MM.1S (cell line): ENCODE measurements around the gene SPRED1.

Experiments used
- DNase-seq: peaks from one replicate; pipeline ENCODE4 v3.0.0-alpha.2; 2015
- H2AFZ ChIP-seq: fragments of 300-600 bp; sonication (generic); 2 replicates; pipeline ENCODE4 v1.6.0; 2016; ENCODE audit warnings: antibody characterized with exemption, low read length
- H3F3A ChIP-seq: fragments of 300-600 bp; sonication (generic); 2 replicates; pipeline ENCODE4 v1.6.1; 2016; ENCODE audit warnings: mild to moderate bottlenecking, antibody characterized with exemption, low read length, moderate library complexity, mixed read lengths; ENCODE audit not compliant: insufficient read depth
- H3K27ac ChIP-seq: fragments of 300-600 bp; sonication (generic); 2 replicates; pipeline ENCODE4 v1.5.1; 2016; ENCODE audit warnings: mild to moderate bottlenecking, low read length
- H3K27me3 ChIP-seq: fragments of 300-600 bp; sonication (generic); replicated peaks from 2 replicates; pipeline ENCODE4 v1.6.0; 2016; ENCODE audit warnings: low read length; ENCODE audit not compliant: insufficient read depth
- H3K36me3 ChIP-seq: fragments of 300-600 bp; sonication (generic); replicated peaks from 2 replicates; pipeline ENCODE4 v1.6.1; 2016; ENCODE audit warnings: mild to moderate bottlenecking, low read length, mixed read lengths; ENCODE audit not compliant: insufficient read depth
- H3K4me1 ChIP-seq: fragments of 300-600 bp; sonication (generic); 2 replicates; pipeline ENCODE4 v1.6.1; 2016; ENCODE audit warnings: low read length, mixed read lengths
- H3K4me2 ChIP-seq: fragments of 300-600 bp; sonication (generic); 2 replicates; pipeline ENCODE4 v1.6.0; 2016; ENCODE audit warnings: low read depth, low read length
- H3K4me3 ChIP-seq: fragments of 300-600 bp; sonication (generic); 2 replicates; pipeline ENCODE4 v1.5.1; 2016; ENCODE audit warnings: low read length, mixed read lengths
- H3K79me2 ChIP-seq: fragments of 300-600 bp; sonication (generic); 2 replicates; pipeline ENCODE4 v1.6.1; 2016; ENCODE audit warnings: mixed run types, low read length, mixed read lengths
- H3K9ac ChIP-seq: fragments of 300-600 bp; sonication (generic); 2 replicates; pipeline ENCODE4 v1.6.1; 2016; ENCODE audit warnings: low read length, mixed read lengths
- H3K9me2 ChIP-seq: fragments of 300-600 bp; sonication (generic); replicated peaks from 2 replicates; pipeline ENCODE4 v1.6.1; 2016; ENCODE audit warnings: mild to moderate bottlenecking, low read length, mixed read lengths; ENCODE audit not compliant: insufficient read depth
- H3K9me3 ChIP-seq: fragments of 300-600 bp; sonication (generic); replicated peaks from 2 replicates; pipeline ENCODE4 v1.6.1; 2016; ENCODE audit warnings: mild to moderate bottlenecking, low read length, mixed read lengths; ENCODE audit not compliant: insufficient read depth
- H4K20me1 ChIP-seq: fragments of 300-600 bp; sonication (generic); 2 replicates; pipeline ENCODE4 v1.6.1; 2016; ENCODE audit warnings: mild to moderate bottlenecking, low read length, moderate library complexity, mixed read lengths; ENCODE audit not compliant: insufficient read depth
- CTCF ChIP-seq: fragments of 300-600 bp; sonication (generic); IDR thresholded peaks from 2 replicates; pipeline ENCODE4 v1.5.1; 2016; ENCODE audit warnings: antibody characterized with exemption, low read length, mixed read lengths
- EZH2 ChIP-seq: fragments of 300-600 bp; sonication (generic); optimal IDR thresholded peaks from 2 replicates; pipeline ENCODE3; 2017; ENCODE audit warnings: low read depth, mild to moderate bottlenecking, antibody characterized with exemption, low read length, mixed read lengths
- EZH2phosphoT487 ChIP-seq: fragments of 300-600 bp; sonication (generic); IDR thresholded peaks from 2 replicates; pipeline ENCODE4 v1.6.1; 2018; ENCODE audit warnings: antibody characterized with exemption, low read length

The SPRED1 gene

GRCh38 chr15:38297623-38298388, 45.2 kb downstream of the SPRED1 start:
- Histone ChIP-seq H3K4me3 (no peak overlapping the region), H2AFZ (no peak overlapping the region), H3K9me3 (no peaks in the 10 kb centered on the region), H3K79me2 (peaks cover 63% of the 10 kb centered on the region), H3F3A (no peaks in the 10 kb centered on the region), H3K36me3 (0 out of 2 replicates have a peak, but pooled peaks cover 4% of the 10 kb centered on the region), H4K20me1 (no peaks in the 10 kb centered on the region), H3K27me3 (no peaks in the 10 kb centered on the region), H3K4me1 (no peaks in the 10 kb centered on the region), H3K9me2 (no peaks in the 10 kb centered on the region), H3K9ac (no peak overlapping the region), H3K4me2 (no peak overlapping the region), H3K27ac (no peak overlapping the region)
- DNase-seq, result no peak
- TF ChIP-seq CTCF (no peak), EZH2 (no peak), EZH2phosphoT487 (no peak)

- H3K4me1 ChIP-seq, result no peaks in the 10 kb centered on the region
Measured at GRCh38 chr15:38299216-38299615, 46.6 kb downstream of the SPRED1 start.

GRCh38 chr15:38300395-38300794, 47.8 kb downstream of the SPRED1 start:
- H3K9me2 ChIP-seq, result no peaks in the 10 kb centered on the region
- no peaks in the 10 kb centered on the region for H3K4me1 ChIP-seq
- H3F3A ChIP-seq, result no peaks in the 10 kb centered on the region
- H3K9ac ChIP-seq, result no peak overlapping the region
- no peak overlapping the region for H2AFZ ChIP-seq
- no peaks in the 10 kb centered on the region for H4K20me1 ChIP-seq
- 0 out of 2 replicates have a peak, but pooled peaks cover 4% of the 10 kb centered on the region for H3K36me3 ChIP-seq
- H3K79me2 ChIP-seq, result peaks cover 44% of the 10 kb centered on the region
- TF ChIP-seq EZH2phosphoT487, result no peak
- TF ChIP-seq EZH2, result no peak
- no peak for TF ChIP-seq CTCF
- H3K9me3 ChIP-seq, result no peaks in the 10 kb centered on the region
- H3K27ac ChIP-seq, result no peak overlapping the region
- no peak overlapping the region for H3K4me3 ChIP-seq
- no peaks in the 10 kb centered on the region for H3K27me3 ChIP-seq
- DNase-seq, result no peak
- no peak overlapping the region for H3K4me2 ChIP-seq

More at GRCh38 chr15:38299216-38299615, 46.6 kb downstream of the SPRED1 start:
- Histone ChIP-seq H3K4me3 (no peak overlapping the region), H3F3A (no peaks in the 10 kb centered on the region), H3K9me2 (no peaks in the 10 kb centered on the region), H3K4me2 (no peak overlapping the region), H3K9me3 (no peaks in the 10 kb centered on the region), H3K9ac (no peak overlapping the region), H4K20me1 (no peaks in the 10 kb centered on the region), H3K27me3 (no peaks in the 10 kb centered on the region), H3K36me3 (0 out of 2 replicates have a peak, but pooled peaks cover 4% of the 10 kb centered on the region), H3K27ac (no peak overlapping the region), H3K79me2 (peaks cover 52% of the 10 kb centered on the region), H2AFZ (no peak overlapping the region)
- DNase-seq, result no peak
- TF ChIP-seq EZH2phosphoT487 (no peak), CTCF (no peak), EZH2 (no peak)
